Measurements from ENCODE around the gene GAB2.

GAB2 gene

DNA sequence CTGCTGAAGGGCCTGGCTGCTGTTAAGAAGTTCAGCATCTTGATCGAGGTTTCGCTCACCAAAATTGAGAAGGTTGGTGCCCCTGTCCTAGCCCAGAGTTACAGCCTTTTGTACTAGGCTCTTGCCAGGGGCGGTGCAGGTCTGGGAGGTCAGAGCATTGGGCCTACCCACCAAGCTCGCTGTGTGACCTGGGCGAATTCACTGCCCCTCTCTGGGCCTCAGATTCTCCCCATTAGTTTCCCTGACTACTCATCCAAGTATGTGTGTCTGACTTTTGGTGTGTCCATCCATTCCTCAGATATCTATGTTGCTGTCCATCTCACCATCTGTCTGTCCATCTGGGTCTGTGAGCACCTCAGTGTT, 218.0 kb downstream of the GAB2 start:
- Histone ChIP-seq H3K36me3 (ENCODE audit: insufficient read depth, low read length) (peaks cover 45% of the 10 kb centered on the region), H3K9me3 (ENCODE audit: insufficient read depth, low read length, severe bottlenecking) (no peaks in the 10 kb centered on the region), H4K20me1 (ENCODE audit: insufficient read depth, low read length) (no peaks in the 10 kb centered on the region), H2AFZ (ENCODE audit: low read depth, low read length) (no peak overlapping the region), H3K79me2 (ENCODE audit: insufficient read depth, low read length) (peaks cover 15% of the 10 kb centered on the region), H3K4me1 (ENCODE audit: insufficient read depth, low read length) (peaks cover 44% of the 10 kb centered on the region), H3K27me3 (ENCODE audit: insufficient read depth, low read length, poor library complexity) (no peaks in the 10 kb centered on the region), H3K4me3 (ENCODE audit: low read depth in 1 of 2, low read length in 2 of 2) (no peak overlapping the region), H3K9ac (ENCODE audit: low read depth, low read length) (no peak overlapping the region), H3K27ac (ENCODE audit: low read length) (peak overlapping the region; percentile 21; the same call in 1 of the 2 replicates), H3K4me2 (ENCODE audit: insufficient read depth, low read length) (no peak overlapping the region)
- DNase-seq, result no peak
- TF ChIP-seq, protein P1, sequence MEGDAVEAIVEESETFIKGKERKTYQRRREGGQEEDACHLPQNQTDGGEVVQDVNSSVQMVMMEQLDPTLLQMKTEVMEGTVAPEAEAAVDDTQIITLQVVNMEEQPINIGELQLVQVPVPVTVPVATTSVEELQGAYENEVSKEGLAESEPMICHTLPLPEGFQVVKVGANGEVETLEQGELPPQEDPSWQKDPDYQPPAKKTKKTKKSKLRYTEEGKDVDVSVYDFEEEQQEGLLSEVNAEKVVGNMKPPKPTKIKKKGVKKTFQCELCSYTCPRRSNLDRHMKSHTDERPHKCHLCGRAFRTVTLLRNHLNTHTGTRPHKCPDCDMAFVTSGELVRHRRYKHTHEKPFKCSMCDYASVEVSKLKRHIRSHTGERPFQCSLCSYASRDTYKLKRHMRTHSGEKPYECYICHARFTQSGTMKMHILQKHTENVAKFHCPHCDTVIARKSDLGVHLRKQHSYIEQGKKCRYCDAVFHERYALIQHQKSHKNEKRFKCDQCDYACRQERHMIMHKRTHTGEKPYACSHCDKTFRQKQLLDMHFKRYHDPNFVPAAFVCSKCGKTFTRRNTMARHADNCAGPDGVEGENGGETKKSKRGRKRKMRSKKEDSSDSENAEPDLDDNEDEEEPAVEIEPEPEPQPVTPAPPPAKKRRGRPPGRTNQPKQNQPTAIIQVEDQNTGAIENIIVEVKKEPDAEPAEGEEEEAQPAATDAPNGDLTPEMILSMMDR (IDR thresholded peaks at IDR 0.05; ENCODE audit: borderline replicate concordance, extremely low read depth, low read length, poor library complexity, severe bottlenecking), result no peak
- no peak for TF ChIP-seq EZH2 (IDR thresholded peaks at IDR 0.05; ENCODE audit: borderline replicate concordance, low read depth, low read length, severe bottlenecking)
- no peak for ATAC-seq (ENCODE audit: insufficient read depth, low read depth)

DNA sequence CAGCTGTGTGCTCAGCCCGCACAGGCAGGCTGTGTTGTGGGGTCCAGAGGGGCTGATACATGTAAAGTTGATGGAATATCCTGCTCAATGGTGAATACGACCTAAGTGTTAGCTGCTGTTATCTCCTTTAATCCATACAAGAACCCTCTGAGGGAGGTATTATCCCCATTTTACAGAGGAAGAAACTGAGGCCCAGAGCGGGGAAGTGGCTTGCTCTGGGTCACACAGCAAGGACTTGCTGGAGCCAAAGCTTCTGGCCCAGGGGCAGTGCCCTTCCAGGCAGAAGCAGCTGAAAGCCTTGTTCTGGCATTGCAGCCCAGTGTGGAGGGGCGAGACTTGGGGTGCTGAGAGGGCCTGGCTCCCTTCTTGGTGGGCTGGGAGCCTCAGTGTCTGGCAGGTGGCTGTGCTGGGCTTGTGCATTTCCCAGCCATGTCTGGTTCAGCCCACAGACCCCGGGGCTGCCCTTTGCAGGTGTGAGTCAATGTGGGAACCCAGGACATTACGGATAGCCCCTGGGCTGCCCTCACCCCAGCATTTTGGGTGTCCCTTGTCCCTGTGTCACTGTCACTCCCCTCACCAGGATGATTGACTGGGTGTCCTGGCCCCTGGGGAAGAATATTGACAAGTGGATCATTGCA, 218.5 kb downstream of the GAB2 start:
- ATAC-seq (ENCODE audit: insufficient read depth, low read depth), result no peak
- Histone ChIP-seq H3K9ac (ENCODE audit: low read depth, low read length) (no peak overlapping the region), H3K27ac (ENCODE audit: low read length) (peak overlapping the region; percentile 27; the same call in 1 of the 2 replicates), H3K79me2 (ENCODE audit: insufficient read depth, low read length) (peaks cover 18% of the 10 kb centered on the region), H3K9me3 (ENCODE audit: insufficient read depth, low read length, severe bottlenecking) (no peaks in the 10 kb centered on the region), H3K4me3 (ENCODE audit: low read depth in 1 of 2, low read length in 2 of 2) (no peak overlapping the region), H3K27me3 (ENCODE audit: insufficient read depth, low read length, poor library complexity) (no peaks in the 10 kb centered on the region), H3K4me2 (ENCODE audit: insufficient read depth, low read length) (no peak overlapping the region), H4K20me1 (ENCODE audit: insufficient read depth, low read length) (no peaks in the 10 kb centered on the region), H3K4me1 (ENCODE audit: insufficient read depth, low read length) (peaks cover 40% of the 10 kb centered on the region), H3K36me3 (ENCODE audit: insufficient read depth, low read length) (peaks cover 47% of the 10 kb centered on the region), H2AFZ (ENCODE audit: low read depth, low read length) (no peak overlapping the region)
- TF ChIP-seq EZH2 (IDR thresholded peaks at IDR 0.05; ENCODE audit: borderline replicate concordance, low read depth, low read length, severe bottlenecking), result no peak
- TF ChIP-seq, protein P1 (IDR thresholded peaks at IDR 0.05; ENCODE audit: borderline replicate concordance, extremely low read depth, low read length, poor library complexity, severe bottlenecking), result no peak
- DNase-seq, result no peak

DNA sequence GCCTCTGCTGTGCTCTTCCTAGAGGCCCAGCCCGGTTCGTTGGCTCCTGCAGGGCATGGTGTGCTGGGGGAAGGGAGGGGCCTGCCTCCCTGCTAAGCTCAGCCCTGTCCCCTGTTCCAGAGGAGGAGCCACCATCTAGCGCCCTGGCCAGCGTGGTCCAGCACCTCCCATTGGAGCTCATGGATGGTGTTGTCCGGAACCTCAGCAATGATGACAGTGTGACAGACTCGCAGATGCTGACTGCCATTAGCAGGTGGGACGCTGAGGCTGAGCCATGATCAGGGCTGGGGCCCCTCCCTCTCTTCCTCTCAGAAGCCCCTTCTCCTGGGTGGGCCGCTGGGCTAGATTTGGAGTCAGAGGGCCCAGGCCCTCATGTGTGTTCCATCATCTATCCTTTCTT, 219.8 kb downstream of the GAB2 start:
- H2AFZ ChIP-seq (ENCODE audit: low read depth, low read length), result no peak overlapping the region
- H3K9me3 ChIP-seq (ENCODE audit: insufficient read depth, low read length, severe bottlenecking), result no peaks in the 10 kb centered on the region
- peaks cover 21% of the 10 kb centered on the region for H3K79me2 ChIP-seq (ENCODE audit: insufficient read depth, low read length)
- H3K36me3 ChIP-seq (ENCODE audit: insufficient read depth, low read length), result peaks cover 48% of the 10 kb centered on the region
- peaks cover 30% of the 10 kb centered on the region for H3K4me1 ChIP-seq (ENCODE audit: insufficient read depth, low read length)
- no peak overlapping the region for H3K4me3 ChIP-seq (ENCODE audit: low read depth in 1 of 2, low read length in 2 of 2)
- no peaks in the 10 kb centered on the region for H4K20me1 ChIP-seq (ENCODE audit: insufficient read depth, low read length)
- no peak for TF ChIP-seq EZH2 (IDR thresholded peaks at IDR 0.05; ENCODE audit: borderline replicate concordance, low read depth, low read length, severe bottlenecking)
- TF ChIP-seq, protein P1 (IDR thresholded peaks at IDR 0.05; ENCODE audit: borderline replicate concordance, extremely low read depth, low read length, poor library complexity, severe bottlenecking), result no peak
- H3K27ac ChIP-seq (ENCODE audit: low read length), result peak overlapping the region; percentile 27; the same call in 1 of the 2 replicates
- no peak overlapping the region for H3K4me2 ChIP-seq (ENCODE audit: insufficient read depth, low read length)
- DNase-seq (no peak), ATAC-seq (ENCODE audit: insufficient read depth, low read depth) (no peak)
- no peaks in the 10 kb centered on the region for H3K27me3 ChIP-seq (ENCODE audit: insufficient read depth, low read length, poor library complexity)
- no peak overlapping the region for H3K9ac ChIP-seq (ENCODE audit: low read depth, low read length)

Data from DND-41 (cell line).